Panc1 (cell line): Measurements from ENCODE around the gene CTTNBP2.

Experiments
- POLR2AphosphoS5 ChIP-seq: IDR thresholded peaks from 2 replicates; pipeline ENCODE4 v1.6.1; 2012; ENCODE audit warnings: mild to moderate bottlenecking, low read depth, low read length, moderate library complexity
- TF ChIP-seq, protein P1 (sequence below): fragments of 450-650 bp; IDR thresholded peaks from 2 replicates; pipeline ENCODE4 v1.5.1; 2017; ENCODE audit warnings: mild to moderate bottlenecking
- TF ChIP-seq, protein P2 (sequence below), 2 experiments: IDR thresholded peaks; 2 replicates each; pipeline ENCODE4 v1.6.1; 2011 to 2012; ENCODE audit warnings: low read depth in 2 of 2, control low read depth in 1 of 2, low read length in 1 of 2, mild to moderate bottlenecking in 1 of 2, moderate library complexity in 1 of 2; ENCODE audit not compliant: insufficient read depth in 1 of 2

DNA sequence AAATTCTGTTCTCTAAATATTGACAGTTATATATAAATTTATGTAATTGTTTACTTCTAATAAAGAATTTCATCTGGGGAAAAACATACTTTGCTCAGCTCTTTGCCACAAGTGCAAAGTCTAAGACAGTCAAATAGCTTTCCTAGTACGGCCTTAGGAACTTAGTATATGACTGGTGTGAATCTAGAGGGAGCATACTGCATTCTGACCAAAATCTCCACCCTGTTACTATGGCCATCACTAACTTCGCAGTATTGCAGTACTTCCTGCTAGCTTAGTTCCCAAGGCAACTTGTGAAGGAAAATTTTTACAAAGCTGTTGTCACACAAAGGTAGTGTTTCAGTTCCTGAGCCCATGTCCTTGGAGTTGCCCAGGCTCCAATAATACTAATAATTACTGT is 211.9 kb downstream of the CTTNBP2 start:
- TF ChIP-seq, protein P1, sequence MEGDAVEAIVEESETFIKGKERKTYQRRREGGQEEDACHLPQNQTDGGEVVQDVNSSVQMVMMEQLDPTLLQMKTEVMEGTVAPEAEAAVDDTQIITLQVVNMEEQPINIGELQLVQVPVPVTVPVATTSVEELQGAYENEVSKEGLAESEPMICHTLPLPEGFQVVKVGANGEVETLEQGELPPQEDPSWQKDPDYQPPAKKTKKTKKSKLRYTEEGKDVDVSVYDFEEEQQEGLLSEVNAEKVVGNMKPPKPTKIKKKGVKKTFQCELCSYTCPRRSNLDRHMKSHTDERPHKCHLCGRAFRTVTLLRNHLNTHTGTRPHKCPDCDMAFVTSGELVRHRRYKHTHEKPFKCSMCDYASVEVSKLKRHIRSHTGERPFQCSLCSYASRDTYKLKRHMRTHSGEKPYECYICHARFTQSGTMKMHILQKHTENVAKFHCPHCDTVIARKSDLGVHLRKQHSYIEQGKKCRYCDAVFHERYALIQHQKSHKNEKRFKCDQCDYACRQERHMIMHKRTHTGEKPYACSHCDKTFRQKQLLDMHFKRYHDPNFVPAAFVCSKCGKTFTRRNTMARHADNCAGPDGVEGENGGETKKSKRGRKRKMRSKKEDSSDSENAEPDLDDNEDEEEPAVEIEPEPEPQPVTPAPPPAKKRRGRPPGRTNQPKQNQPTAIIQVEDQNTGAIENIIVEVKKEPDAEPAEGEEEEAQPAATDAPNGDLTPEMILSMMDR = no peak
- TF ChIP-seq, protein P2, sequence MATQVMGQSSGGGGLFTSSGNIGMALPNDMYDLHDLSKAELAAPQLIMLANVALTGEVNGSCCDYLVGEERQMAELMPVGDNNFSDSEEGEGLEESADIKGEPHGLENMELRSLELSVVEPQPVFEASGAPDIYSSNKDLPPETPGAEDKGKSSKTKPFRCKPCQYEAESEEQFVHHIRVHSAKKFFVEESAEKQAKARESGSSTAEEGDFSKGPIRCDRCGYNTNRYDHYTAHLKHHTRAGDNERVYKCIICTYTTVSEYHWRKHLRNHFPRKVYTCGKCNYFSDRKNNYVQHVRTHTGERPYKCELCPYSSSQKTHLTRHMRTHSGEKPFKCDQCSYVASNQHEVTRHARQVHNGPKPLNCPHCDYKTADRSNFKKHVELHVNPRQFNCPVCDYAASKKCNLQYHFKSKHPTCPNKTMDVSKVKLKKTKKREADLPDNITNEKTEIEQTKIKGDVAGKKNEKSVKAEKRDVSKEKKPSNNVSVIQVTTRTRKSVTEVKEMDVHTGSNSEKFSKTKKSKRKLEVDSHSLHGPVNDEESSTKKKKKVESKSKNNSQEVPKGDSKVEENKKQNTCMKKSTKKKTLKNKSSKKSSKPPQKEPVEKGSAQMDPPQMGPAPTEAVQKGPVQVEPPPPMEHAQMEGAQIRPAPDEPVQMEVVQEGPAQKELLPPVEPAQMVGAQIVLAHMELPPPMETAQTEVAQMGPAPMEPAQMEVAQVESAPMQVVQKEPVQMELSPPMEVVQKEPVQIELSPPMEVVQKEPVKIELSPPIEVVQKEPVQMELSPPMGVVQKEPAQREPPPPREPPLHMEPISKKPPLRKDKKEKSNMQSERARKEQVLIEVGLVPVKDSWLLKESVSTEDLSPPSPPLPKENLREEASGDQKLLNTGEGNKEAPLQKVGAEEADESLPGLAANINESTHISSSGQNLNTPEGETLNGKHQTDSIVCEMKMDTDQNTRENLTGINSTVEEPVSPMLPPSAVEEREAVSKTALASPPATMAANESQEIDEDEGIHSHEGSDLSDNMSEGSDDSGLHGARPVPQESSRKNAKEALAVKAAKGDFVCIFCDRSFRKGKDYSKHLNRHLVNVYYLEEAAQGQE (IDR thresholded peaks at IDR 0.05; ENCODE audit: insufficient read depth in 1 of 2, low read depth in 2 of 2, low read length in 1 of 2) = no peak
- TF ChIP-seq POLR2AphosphoS5 = no peak
